ENCODE measurements around the gene SLC39A1. TPM values are rescaled to one million over a fixed set of nuclear protein-coding genes. Genes with fewer than 3 reads are reported as not detected.

Gene SLC39A1
- total RNA-seq, 1 donor, result 64.6 TPM

- DNase-seq (ENCODE audit: low read depth in 2 of 3, low spot score in 2 of 3), result no peak
These were observed 8.5 kb downstream of the SLC39A1 start for GRCh38 chr1:153954826-153955225.

GRCh38 chr1:153953859-153954365 is 9.4 kb downstream of the SLC39A1 start:
- DNase-seq (ENCODE audit: low read depth in 2 of 3, low spot score in 2 of 3), result no peak

GRCh38 chr1:153951801-153952200 is 11.5 kb downstream of the SLC39A1 start:
- no peak for DNase-seq (ENCODE audit: low read depth in 2 of 3, low spot score in 2 of 3)

- DNase-seq (ENCODE audit: low read depth in 2 of 3, low spot score in 2 of 3), result no peak
These were observed 12.2 kb downstream of the SLC39A1 start for GRCh38 chr1:153951183-153951582.

- peak in 2 of 3 donors; percentile 79 to 87 for DNase-seq (ENCODE audit: low read depth in 2 of 3, low spot score in 2 of 3)
These were observed 16.6 kb downstream of the SLC39A1 start, which contains the start of gene DENND4B for GRCh38 chr1:153946622-153947241. Gene DENND4B (minus strand): TSS chr1:153946718. CDS start chr1:153944374, 2,344 bp downstream.

- DNase-seq (ENCODE audit: low read depth in 2 of 3, low spot score in 2 of 3), result peak in 2 of 3 donors; percentile 92 to 95
These were observed 17.3 kb downstream of the SLC39A1 start for GRCh38 chr1:153945795-153946621.

- DNase-seq (ENCODE audit: low read depth in 2 of 3, low spot score in 2 of 3), result peak in 2 of 3 donors; percentile 78 to 88
These were observed 18.1 kb downstream of the SLC39A1 start for GRCh38 chr1:153945131-153945794.

GRCh38 chr1:153944827-153945117 is 18.6 kb downstream of the SLC39A1 start:
- no peak for DNase-seq (ENCODE audit: low read depth in 2 of 3, low spot score in 2 of 3)

- DNase-seq (ENCODE audit: low read depth in 2 of 3, low spot score in 2 of 3), result peak in 1 of 3 donors; percentile 44
These were observed 19.1 kb downstream of the SLC39A1 start for GRCh38 chr1:153944005-153944826.

- no peak for DNase-seq (ENCODE audit: low read depth in 2 of 3, low spot score in 2 of 3)
These were observed 20.4 kb downstream of the SLC39A1 start for GRCh38 chr1:153942766-153943549.

GRCh38 chr1:153941826-153942725 is 21.3 kb downstream of the SLC39A1 start:
- DNase-seq (ENCODE audit: low read depth in 2 of 3, low spot score in 2 of 3), result no peak

- DNase-seq (ENCODE audit: low read depth in 2 of 3, low spot score in 2 of 3), result no peak
These were observed 22.6 kb downstream of the SLC39A1 start for GRCh38 chr1:153940756-153941155.

- DNase-seq (ENCODE audit: low read depth in 2 of 3, low spot score in 2 of 3), result no peak
These were observed 23.9 kb downstream of the SLC39A1 start for GRCh38 chr1:153939476-153939875.

- DNase-seq (ENCODE audit: low read depth in 2 of 3, low spot score in 2 of 3), result no peak
These were observed 24.3 kb downstream of the SLC39A1 start for GRCh38 chr1:153938996-153939395.

GRCh38 chr1:153937331-153937730 is 26.0 kb downstream of the SLC39A1 start:
- no peak for DNase-seq (ENCODE audit: low read depth in 2 of 3, low spot score in 2 of 3)

GRCh38 chr1:153936011-153936802 is 27.1 kb downstream of the SLC39A1 start:
- no peak for DNase-seq (ENCODE audit: low read depth in 2 of 3, low spot score in 2 of 3)

- no peak for DNase-seq (ENCODE audit: low read depth in 2 of 3, low spot score in 2 of 3)
These were observed 28.6 kb downstream of the SLC39A1 start for GRCh38 chr1:153934746-153935145.

GRCh38 chr1:153933955-153934354 is 29.4 kb downstream of the SLC39A1 start:
- DNase-seq (ENCODE audit: low read depth in 2 of 3, low spot score in 2 of 3), result no peak

All from hematopoietic multipotent progenitor cell (in vitro differentiated cells).